ELR (cell line): ENCODE measurements around the gene PIK3AP1.
A peak's percentile ranks its signal among the peaks of the same experiment; 100 is the strongest.
"Not testable (repeated sequence)": the region's sequence is repeated elsewhere in the genome, so short reads cannot be mapped to it uniquely, and the experiment has no call there.

Experiments
- DNase-seq: peaks from one replicate; pipeline ENCODE4 v3.0.0-alpha.2; 2015; ENCODE audit warnings: low read depth

PIK3AP1 gene, protein sequence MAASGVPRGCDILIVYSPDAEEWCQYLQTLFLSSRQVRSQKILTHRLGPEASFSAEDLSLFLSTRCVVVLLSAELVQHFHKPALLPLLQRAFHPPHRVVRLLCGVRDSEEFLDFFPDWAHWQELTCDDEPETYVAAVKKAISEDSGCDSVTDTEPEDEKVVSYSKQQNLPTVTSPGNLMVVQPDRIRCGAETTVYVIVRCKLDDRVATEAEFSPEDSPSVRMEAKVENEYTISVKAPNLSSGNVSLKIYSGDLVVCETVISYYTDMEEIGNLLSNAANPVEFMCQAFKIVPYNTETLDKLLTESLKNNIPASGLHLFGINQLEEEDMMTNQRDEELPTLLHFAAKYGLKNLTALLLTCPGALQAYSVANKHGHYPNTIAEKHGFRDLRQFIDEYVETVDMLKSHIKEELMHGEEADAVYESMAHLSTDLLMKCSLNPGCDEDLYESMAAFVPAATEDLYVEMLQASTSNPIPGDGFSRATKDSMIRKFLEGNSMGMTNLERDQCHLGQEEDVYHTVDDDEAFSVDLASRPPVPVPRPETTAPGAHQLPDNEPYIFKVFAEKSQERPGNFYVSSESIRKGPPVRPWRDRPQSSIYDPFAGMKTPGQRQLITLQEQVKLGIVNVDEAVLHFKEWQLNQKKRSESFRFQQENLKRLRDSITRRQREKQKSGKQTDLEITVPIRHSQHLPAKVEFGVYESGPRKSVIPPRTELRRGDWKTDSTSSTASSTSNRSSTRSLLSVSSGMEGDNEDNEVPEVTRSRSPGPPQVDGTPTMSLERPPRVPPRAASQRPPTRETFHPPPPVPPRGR

DNA sequence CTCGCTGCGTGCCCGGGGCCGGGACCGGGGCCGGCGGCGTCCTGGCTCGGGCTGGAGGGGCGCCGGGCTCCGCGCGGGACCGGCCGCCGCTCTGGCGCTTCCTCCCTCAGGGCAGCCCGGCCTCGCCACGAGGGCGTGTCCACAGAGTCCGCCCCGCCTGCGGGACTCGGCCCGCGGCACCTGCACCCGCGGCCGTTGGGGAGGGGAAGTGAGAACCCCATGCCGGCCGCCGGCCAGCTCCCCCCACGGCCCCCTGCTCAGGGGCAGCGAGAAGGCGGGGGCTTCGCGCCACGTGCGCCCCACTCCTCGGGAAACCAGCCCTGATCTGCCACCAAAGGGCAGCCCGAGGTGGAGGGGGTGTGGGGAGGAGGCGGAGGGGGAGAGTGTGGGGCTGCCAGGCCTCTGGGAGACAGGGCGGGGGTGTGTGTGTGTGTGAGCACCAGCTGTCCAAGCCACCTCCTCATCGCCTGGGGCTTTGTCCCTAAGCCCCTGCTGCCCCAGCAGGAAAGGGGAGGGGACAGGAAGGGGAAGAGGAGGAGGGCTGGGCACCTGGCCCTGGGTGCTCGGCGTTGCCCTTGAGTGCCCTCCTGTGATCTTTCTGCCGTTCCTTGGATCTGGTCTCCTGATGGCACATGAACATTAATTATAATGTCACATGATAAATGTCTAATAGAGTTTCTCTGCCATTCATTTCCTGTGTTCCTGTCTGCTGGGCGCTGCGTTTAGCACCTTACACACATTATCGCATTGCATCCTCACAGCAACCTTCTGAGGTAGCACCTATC is at the start of gene PIK3AP1:
PIK3AP1 (minus strand) TSS at position 93 of the 785 bp plus-strand sequence. CDS start 120 bp downstream, outside the sequence.
- peak; percentile 43 for DNase-seq

DNA sequence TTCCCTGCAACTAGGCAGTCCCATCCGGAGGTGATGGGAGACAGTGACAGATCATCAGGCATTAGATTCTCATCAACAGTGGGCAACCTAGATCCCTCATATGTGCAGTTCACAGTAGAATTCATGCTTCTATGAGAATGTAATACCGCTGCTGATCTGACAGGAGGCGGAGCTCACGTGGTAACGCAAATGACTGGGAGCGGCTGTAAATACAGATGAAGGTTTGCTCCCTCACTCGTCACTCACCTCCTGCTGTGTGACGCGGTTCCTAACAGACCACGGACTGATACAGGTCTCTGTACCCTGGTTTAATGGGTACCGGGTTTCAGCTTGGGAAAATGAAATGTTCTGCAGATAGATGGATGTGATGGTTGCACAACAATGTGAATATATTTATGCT is 47.8 kb upstream of the PIK3AP1 start:
- no peak for DNase-seq

DNA sequence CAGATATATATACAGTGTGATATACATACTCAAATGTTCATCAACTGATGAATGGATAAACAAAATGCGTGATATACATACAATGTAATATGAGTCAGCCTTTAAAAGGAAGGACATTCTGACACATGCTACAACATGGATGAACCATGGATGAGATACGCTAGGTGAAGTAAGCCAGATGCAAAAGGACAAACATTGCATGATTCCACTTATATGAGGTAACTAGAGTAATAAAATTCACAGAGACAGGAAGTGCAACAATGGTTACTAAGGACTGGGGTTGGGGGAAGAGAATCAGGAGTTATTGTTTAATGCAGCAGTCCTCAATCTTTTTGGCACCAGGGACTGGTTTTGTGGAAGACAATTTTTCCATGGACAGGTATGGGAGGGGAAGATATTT is 47.3 kb upstream of the PIK3AP1 start:
- peak; percentile 17 for DNase-seq

DNA sequence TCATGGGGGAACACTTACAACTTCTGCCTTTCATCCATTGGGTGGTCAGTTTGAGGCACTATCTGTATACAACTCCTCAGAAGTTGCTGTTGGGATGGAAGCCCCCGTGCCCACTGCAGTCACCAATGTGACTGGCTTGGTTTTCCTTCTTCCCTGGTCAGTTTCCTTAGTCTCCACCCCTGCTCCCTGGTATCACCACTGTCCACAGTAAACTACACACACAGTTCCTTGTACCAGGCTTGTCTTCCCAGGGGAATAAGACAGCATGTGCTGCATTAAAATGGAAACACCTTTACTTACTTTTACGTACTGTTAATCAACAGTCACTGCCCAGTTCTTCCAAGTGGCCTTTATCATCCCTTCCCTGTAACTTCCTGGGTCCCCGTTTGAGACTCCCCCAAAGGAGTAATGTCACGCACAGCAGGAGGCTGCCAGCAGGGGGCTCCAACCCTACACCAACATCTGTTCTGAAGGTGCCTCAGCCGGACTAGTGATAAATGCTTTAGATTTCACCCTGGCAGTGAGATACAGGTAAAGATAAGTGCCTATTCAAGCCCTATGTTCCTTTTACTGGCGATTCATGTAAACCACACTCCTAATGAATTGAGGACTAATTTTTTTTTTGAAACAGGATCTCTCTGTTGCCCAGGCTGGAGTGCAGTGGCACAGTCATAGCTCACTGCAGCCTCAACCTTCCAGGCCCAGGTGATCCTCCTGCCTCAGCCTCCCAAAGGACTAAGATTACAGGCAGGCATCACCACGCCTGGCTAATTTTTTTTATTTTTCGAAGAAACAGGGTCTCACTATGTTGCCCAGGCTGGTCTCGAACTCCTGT is 45.3 kb upstream of the PIK3AP1 start:
- DNase-seq = peak; percentile 76

DNA sequence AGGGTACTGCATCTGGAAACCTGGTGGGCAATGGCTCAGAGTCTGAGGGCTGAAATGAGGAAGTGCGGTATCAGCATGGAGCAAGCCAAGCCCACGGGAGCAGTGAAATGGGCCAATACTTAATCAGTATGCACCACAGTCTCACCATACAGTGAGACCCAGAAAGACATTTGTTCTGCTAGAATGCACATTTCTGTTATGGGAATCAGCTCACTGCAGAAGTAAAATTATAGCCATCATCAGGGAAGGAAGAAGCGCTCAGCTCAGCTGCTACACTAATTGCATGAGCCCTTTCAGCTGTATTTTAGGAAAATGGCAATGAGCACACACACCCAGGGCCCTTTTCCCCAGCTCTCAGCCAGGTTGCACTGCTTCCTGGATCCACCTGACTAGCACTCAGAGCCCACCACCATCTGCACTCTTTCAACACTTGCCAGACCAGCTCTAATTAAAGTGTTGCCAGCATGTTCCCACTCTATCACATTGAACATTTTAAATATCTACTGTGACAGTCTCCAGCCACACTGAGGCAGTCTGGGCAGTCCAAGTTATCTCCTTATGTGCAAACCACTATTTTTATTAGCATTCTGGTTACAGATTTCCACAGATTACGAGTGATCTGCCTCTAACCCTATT is 44.2 kb upstream of the PIK3AP1 start:
- no peak for DNase-seq

DNA sequence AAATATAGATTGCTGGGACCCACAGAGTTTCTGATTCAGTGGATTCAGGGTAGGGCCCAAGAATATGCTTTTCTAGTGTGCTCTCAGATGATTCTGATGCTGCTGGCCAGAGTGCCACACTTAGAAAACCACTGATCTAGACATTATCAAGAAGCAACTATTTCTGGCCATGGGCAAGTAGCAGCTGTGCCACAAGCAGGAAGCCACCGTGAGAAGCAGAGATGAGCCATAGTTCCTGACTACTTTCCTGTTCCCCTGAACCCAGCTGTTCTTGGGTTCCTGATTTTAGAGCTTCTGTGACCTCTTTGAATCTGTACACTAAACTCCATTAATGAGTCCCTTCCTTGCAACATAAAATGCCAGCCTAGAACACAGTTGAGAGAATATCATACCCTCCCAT is 38.1 kb upstream of the PIK3AP1 start:
- DNase-seq = no peak

DNA sequence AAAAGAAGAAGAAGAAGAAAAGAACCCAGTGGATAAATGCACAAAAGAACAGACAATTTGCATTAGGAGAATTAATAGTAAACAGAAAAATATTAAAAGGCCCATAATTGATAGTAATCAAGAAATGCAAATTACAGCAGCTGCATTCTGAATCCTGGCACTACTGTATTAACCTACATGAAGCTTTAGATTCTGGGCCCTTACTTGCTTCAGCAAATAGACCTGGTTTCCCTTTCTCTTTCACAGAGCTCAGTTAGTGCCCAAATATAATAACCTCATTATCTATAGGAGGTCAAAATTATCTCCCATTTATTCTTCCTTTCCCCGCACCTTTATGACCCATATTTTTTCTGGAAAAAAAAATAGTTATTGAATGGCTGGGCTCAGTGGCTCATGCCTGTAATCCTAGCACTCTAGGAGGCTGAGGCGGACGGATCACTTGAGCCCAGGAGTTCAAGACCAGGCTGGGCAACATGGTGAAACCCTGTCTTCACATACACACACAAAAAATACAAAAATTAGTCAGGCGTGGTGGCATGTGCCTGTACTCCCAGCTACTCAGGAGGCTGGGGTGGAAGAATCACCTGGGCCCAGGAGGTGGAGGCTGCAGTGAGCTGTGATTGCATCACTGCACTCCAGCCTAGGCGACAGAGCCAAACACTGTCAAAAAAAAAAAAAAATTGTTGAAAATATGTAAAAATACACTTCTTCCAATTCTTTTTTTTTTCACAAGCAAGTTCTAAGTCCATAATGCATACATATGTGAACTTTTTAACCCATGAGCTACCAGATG is 36.0 kb upstream of the PIK3AP1 start:
- DNase-seq = no peak

DNA sequence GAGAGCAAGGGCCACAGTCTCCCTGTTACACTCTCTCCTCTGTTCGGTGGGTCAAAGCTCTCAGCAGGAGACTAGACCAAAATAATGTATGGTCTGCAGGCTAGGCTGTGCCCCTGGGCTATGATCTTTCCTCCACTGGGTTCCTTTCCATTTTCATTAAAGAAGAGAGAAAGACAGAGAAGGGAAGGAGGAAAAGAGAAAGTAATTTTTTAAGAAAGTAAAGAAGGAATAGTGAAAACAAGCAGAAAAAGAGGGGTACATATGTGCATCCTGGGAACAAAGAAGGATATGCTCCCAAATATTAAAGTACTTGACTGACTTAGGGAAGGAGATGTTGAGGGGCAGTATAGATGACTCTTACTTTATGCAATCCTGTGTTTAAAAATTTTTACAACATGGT is 33.6 kb upstream of the PIK3AP1 start:
- no peak for DNase-seq

DNA sequence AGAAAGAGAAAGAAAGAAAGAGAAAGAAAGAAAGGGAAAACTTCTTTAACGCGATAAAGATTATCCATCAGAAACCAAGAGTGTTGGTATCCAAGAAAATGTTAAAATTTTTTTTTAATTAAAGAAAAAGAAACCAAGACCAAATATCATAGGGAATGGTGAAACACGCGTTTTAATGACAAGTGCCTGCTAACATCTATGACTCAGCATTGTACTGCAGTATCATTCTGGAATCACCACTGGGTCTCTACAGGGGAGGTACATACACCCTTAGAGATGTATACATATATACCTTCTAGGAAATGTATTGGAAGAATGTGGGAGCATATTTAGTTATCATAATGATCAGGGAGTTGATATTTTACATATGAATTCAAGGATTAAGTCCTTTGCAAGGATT is 32.1 kb upstream of the PIK3AP1 start:
- DNase-seq = peak; percentile 20

DNA sequence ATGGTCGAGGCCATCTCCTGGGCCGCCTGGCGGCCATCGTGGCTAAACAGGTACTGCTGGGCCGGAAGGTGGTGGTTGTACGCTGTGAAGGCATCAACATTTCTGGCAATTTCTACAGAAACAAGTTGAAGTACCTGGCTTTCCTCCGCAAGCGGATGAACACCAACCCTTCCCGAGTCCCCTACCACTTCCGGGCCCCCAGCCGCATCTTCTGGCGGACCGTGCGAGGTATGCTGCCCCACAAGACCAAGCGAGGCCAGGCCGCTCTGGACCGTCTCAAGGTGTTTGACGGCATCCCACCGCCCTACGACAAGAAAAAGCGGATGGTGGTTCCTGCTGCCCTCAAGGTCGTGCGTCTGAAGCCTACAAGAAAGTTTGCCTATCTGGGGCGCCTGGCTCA is 30.0 kb upstream of the PIK3AP1 start:
- DNase-seq = not testable (repeated sequence)

DNA sequence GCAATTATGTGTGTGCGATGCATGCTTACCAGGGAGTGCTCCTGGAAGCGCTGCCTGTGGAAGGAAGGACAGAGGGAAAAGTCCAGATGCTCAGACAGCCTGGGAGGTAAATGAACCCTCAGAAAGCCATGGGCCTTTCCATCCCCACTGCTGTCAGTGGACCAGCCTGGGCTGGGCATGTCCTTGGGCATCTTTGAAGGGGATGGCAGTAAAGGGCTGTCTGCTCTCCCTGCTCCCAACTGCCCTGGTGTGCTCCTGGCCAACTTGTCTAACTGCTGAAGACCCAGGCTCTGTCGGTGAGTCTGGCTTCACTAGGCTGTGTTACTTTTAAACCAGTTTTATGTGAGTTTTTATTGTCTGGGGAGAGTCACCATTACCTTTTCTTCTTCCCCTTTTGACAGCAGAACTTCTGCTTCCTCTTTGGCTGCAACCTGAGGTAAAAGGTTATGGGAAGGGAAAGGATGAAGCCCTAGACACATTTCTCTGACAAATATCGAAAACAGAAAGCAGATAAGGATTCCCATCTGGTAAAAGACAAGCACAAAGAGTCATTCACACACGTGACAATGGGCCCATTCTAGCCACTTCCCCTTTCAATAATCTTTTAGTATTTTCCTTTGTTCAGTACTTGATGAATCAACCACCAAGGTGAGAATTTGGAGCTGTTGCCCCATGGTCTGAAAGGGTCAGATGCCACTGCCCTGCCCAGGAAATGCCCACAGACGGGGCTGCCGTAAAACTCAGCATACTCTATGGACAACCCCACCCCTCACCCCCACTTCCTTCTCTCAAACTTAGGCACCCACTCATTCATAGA is 27.6 kb upstream of the PIK3AP1 start:
- no peak for DNase-seq

DNA sequence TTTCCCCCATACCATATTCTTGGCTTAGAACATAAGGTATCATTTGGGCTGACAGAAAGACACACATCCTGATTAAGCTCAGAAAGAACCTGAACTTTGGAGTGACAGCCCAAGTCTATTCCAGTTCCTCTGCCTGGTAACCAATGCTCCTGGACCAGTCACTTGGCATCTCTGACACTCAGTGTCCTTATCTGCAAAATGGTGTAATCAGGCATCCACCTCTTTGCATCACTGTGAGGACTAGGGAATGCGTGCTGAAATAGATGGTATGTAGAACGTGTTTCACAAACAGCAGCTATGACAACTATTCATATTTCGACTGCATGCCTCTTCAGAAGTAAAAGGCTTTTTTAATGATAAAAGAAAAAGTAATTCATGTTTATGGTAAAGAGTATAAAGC is 26.2 kb upstream of the PIK3AP1 start:
- DNase-seq = no peak

DNA sequence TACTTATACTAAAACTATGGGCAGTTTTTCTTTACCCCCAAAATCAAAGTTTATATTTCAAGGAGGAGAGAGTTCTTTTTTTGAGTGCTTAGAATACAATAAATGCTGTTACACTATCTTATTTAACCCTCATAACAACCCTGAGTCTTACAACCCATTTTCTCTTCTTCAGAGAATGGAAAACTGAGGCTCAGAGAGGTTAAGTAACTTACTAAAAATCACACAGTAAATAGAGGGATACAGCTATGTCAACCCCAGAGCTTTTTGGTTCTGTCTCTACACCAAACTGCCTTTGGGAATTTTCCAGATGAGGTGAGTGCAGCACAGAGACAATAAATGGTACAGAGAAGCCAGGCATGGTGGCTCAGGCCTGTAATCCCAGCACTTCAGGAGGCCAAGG is 25.6 kb upstream of the PIK3AP1 start:
- DNase-seq = no peak

DNA sequence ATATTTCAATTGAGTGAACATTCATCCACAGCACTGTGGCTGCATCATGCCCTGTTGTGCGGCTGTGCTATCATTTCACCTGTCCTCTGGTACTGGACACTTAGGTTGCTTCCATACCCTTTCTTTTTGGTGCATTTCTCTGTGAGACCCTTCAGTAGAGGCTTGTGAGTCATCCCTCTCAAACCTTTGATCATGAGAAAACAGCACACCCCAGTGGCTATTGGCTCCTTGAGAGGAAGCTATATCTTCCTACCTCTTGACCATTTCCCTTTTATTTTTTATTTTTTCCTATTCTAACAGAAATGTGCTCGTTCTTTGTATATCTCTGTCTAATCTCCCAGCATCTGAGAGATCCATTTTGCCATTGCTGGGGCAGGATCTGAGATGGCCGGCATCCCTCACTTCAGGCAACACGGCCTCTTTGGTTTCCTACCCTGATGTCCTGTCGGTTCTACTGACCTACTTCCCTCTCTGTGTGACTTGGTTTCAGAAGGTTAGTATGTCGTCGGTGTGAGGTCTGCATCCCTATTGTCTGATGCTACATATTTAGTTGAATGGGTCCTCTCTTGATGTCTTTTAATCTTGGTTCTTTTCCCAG is 23.8 kb upstream of the PIK3AP1 start:
- DNase-seq = peak; percentile 60

DNA sequence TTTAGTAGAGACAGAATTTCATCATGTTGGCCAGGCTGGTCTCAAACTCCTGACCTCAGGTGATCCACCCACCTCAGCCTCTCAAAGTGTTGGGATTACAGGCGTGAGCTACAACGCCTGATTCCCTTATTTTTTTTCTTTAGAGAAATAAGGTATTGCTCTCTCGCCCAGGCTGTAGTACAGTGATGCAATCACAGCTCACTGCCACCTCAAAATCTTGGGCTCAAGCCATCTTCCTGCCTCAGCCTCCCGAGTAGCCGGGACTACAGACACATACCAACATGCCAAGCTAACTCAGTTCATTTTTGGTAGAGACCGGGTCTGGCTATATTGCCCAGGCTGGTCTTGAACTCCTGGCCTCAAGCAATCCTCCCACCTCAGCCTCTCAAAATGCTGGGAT is 21.2 kb upstream of the PIK3AP1 start:
- not testable (repeated sequence) for DNase-seq

DNA sequence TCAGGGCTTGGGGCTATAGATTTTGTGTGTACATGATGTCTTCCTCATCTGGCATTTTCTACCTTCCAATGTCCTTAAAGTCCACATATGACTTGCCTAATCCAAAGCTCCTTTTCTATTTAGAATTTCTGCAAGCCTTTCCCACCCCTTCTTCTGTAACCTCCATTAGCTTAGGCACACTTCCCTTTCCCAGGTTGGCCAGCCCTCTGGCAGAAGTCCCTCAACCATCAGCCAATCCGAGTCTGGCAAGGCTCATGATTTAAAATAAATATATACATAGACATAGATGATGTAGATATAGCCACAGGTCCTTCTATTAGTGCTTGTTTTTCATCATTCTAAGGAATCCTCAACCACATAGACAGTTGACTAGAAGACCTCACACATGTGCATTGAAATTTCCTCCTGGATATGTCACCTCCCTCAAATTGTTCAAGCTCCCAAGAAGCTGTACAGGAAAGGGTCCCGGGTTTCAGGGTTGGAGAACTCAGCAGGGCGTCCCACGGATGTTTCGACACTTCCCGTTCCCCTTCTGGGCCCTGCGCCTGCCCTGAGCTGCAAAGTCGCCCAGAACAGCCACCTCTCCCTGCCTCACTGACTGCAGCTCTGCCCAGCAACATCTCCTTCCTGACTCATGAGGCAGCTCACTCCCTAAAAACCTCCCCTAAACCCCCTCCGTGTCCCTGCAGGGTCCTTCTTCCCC is 20.4 kb upstream of the PIK3AP1 start:
- no peak for DNase-seq

DNA sequence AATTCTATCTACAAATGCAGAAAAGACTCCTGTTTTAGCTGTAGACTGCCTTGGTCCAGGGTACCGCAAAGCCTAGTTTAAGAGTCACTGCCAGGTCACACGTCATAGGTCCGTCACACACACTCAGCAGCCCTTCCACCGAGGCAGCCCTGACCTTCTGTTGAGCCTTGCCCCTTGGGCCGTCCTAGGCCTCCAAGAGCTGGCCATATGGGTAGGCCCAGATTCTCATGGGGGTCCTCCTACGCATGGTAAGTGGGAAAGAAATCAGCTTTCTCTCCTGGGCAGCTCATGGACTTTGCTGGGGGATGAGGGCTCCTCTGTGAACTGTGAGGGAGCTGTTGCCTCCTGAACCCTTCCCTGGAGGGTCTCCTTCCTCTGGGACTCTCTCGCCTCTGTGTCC is 19.8 kb upstream of the PIK3AP1 start:
- DNase-seq = no peak

DNA sequence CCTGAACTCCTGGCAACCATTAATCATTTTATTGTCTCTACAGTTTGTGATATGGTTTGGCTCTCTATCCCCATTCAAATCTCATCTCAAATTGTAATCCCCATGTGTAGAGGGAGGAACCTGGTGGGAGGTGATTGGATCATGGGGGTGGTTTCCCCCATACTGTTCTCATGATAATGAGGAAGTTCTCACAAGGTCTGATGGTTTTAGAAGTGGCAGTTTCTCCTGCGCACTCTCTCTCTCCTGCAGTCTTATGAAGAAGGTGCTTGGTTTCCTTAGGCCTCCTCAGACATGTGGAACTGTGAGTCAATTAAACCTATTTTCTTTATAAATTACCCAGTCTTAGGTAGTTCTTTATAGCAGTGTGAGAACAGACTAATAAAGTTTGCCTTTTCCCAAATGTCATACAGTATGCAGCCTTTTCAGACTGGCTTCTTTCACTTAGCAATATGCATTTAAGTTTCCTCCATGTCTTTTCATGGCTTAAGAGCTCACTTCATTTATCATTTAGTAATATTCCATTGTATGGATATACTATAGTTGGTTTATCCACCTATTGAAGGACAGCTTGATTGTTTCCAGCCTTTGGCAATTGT is 17.1 kb upstream of the PIK3AP1 start:
- not testable (repeated sequence) for DNase-seq
